GM19372 (cell line): ENCODE data around the gene TGFBR3L.
"Not testable (repeated sequence)": the region's sequence is repeated elsewhere in the genome, so short reads cannot be mapped to it uniquely, and the experiment has no call there.

Source experiments
- ATAC-seq: cut with Tn5 transposase; IDR thresholded peaks from one replicate; pipeline ENCODE4 v1.9.1; 2021; ENCODE audit warnings: mild to moderate bottlenecking, low read depth, moderate library complexity; ENCODE audit not compliant: unreplicated experiment

The TGFBR3L gene

DNA sequence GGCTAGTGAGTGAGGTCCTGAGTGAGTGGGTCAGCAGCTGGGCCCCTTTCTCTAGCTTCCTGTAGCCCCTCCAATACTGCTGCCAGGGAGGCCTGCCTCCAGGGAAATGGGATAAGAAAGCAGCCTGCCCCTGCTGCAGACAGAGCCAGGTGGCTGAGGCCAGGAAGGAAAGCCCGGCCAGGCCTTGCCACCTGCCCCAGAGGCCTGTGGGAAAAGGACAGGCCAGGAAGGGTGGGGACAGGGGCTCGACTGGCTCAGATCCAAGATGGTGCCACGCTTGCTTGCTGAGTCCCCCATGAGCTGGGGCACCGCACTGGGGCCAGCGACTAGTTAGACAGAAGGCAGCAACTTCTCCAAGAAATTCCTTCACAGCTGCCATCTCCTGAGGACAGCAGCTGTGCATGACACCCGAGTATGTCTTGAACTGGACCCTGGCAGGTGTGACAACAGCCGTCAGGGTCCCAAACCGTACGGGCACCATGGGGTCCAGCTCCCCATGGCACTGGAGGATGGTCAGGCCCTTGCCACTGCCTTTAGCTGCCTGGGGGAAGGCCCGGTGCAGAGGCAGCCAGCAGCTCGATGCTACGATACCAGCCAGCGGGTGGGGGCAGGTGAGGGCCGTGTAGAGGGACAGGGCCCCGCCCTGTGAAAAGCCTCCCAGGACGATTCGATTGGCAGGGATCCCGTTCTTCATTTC lies 35.4 kb upstream of the TGFBR3L start:
- no peak for ATAC-seq

DNA sequence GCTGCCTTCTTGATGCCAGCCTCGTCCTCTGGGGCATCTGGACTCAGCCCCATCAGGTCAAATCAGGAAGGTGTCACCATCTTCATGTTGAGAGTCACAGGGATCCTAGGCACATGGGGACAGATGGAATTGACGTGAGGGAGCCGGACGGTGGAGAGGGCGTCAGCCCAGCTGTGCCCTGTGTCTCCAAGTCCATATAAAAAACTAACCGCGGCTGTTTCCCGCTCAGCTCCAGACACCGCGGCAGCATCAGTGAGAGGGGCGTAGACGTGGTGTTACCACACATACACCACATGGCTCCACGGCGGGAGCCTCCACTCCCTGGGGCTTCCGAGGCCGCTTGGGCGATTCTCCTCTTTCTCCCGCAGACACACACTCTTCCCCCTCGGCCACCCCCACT lies 34.8 kb upstream of the TGFBR3L start:
- no peak for ATAC-seq

DNA sequence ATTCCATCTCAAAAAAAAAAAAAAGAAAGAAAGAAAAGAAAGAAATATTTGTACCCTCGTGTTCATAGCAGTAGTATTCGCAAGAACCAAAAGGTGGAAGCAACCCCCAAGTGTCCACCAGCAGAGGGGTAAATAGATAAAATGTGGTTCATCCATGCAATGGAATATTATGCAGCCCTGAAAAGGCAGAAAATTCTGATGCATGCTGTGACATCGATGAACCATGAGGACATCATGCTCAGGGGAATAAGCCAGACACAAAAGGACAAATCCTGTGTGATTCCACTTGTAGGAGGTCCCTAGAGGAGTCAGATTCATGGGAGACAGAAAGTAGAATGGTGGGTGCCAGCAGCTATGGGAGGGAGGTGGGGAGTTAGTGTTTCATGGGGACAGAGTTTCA lies 32.7 kb upstream of the TGFBR3L start:
- ATAC-seq = no peak

DNA sequence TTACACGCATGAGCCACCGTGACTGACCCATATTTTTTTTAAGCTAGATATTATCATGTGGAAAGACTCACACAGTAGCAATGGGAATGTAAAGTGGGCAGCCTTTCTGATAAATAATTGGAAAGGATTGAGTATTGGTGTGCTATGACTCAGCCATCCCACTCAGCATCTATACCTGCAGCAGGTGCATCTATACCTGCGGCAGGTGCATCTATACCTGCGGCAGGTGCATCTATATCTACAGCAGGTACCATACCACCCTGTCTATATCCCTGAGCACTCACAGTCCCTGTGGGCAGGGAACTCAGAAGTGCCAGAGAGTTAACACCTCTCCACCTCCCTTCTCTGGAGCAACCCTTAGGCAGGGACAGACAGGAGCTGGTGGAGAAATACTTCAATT lies 31.5 kb upstream of the TGFBR3L start:
- ATAC-seq = no peak

DNA sequence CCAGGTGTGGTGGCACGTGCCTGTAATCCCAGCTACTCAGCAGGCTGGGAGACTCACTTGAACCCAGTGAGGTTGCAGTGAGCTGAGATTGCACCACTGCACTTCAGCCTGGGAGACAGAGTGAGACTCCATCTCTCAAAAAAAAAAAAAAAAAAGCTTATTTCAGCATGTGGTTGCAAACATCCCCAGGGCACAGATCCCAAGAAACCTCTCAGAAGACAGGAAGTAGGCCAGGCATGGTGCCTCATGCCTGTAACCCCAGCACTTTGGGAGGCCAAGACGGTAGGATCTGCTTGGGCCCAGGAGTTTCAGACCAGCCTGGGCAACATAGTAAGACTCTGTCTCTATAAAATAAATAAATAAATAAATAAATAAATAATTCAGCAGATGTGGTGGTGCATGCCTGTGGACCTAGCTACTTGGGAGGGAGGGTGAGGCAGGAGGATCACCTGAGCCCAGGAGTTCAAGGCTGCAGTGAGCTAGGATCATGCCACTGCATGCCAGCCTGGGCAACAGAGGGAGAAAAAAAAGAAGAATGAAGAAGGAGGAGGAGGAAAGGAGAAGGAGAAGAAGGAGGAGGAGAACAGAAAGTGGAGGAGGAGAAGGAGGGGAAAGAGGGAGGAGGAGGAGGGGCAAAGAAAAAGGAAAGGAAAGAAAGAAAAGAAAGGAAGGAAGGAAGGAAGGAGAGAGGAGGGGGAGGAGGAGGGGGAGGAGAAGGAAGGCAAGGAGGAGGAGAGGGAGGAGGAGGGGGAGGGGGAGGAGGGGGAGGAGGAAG lies 30.6 kb upstream of the TGFBR3L start:
- ATAC-seq = no peak

DNA sequence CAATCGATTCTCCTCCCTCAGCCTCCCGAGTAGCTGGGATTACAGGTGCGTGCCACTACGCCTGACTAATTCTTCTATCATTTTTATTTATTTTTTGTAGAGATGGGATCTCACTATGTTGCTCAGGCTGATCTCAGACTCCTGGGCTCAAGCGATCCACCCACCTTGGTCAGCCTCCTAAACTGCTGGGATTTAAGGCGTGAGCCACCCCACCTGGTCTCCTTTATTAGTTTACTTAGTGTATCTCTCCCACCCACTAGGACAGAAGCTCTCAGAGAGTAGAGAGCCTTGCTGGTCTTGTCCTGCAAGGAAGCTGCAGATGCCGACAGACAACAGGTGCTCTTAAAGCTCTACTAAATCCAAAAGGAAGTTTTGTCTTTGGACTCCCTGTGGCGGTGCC lies 28.8 kb upstream of the TGFBR3L start:
- ATAC-seq = no peak

DNA sequence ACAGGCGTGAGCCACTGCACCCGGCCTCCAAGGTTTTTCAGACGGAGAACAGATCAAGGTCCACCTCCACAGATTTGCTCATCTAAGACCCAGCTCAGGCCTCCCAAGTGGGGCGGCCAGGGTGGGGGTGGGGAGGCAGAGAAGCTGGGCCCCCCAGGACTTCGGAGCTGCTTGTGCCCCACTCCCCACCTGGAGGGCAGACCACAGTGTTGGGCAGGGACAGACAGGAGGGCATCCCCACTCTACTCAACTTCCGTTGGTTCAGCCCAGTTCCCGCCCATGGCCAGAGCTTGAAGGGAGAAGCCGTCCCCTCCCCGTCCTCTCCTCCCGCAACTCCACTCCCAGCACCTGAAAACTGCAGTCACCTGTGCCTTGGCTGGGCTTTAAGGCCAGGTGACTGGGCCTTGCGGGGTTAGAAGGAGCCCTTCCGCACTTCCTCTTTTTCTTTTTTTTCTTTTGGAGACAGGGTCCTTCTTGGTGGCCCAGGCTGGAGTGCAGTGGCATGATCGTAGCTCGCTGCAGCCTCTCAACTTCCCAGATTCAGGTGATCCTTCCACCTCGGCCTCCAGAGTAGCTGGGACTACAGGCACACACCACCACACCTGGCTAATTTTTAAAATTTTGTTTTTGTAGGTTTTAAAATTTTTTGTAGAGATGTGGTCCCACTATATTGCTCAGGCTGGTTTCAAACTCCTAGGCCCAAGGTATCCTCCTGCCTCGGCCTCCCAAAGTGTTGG lies 27.1 kb upstream of the TGFBR3L start:
- no peak for ATAC-seq

DNA sequence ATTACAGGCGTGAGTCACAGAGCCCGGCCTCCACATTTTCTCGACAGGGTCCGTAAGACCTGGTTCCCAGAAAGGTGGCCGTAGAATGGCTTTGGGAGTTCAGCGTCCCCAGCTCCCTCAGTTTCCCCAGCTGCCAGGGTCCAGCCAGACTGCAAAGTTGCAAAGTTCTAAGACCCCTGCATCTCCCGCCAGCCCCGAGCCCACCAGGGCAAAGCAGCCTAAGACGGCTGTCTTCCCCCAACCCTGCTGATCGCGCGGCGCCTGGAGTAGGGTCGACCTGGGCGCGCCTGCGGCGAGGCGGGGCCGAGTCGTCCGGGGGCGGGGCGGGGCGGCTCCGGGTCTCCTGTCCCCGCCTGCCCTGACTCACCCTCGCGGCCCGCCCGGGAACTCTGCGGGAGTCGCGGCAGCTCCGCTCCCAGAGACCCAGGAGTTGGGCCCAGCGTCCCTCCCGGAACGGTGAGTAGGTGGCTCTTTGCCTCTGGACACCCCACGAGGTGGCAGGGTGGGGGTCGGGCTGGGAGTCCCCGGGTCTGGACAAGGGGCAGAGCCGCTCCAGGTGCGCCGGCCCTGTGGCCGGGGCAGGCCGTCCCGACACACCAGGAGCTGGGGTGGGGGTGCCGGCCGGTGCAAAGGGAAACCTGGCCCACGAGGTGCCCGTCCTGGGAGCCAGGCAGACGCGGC lies 26.3 kb upstream of the TGFBR3L start, which contains the start of gene LRRC8E:
TSS of gene LRRC8E (plus strand) at position 366 of the 681 bp plus-strand sequence. CDS start 7,094 bp downstream, outside the sequence.
- ATAC-seq = no peak

DNA sequence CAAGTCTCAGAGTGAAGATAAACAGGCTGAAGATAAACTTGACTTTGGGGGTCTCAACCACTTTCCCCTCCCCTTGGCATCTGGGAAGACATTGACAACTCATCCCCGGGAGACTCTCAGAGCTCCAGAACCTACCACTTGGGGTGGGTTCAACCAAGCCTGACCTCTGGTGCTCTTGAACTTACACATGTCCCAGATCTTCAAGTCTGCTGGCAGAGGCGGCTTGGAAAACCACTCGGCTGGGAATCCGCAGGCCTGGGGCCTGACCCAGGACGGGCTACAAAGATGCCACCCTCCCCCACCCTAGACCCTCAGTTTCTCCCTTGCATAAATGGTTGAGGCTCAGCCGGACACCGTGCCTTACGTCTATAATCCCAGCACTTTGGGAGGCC lies 25.8 kb upstream of the TGFBR3L start:
- ATAC-seq = no peak

DNA sequence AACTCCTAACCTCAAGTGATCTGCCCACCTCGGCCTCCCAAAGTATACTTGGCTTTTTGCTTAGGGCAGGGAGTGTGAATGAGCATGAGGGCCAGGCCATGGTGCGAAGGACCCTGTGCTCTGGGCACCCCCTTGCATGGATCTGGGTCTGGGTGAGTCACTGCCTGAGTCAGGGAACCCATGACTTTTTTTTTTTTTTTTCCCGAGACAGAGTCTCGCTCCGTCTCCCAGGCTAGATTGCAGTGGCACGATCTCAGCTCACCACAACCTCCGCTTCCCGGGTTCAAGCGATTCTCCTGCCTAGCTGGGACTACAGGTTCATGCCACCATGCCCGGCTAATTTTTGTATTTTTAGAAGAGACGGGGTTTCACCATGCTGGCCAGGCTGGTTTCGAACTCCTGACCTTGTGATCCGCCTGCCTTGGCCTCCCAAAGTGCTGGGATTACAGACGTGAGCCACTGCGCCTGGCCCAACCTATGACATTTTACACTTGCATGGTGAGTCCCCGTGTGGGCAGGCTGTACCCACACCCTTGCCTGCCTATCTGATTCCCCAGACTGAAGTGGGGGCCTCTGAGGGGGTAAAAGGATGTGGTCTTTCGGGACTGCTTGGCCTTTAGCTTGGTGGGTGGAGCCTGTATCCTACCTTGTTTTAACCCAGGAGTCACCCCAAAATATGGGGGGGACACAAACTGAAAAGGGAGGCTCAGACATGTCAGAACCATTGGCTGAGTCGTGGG lies 21.1 kb upstream of the TGFBR3L start:
- not testable (repeated sequence) for ATAC-seq

DNA sequence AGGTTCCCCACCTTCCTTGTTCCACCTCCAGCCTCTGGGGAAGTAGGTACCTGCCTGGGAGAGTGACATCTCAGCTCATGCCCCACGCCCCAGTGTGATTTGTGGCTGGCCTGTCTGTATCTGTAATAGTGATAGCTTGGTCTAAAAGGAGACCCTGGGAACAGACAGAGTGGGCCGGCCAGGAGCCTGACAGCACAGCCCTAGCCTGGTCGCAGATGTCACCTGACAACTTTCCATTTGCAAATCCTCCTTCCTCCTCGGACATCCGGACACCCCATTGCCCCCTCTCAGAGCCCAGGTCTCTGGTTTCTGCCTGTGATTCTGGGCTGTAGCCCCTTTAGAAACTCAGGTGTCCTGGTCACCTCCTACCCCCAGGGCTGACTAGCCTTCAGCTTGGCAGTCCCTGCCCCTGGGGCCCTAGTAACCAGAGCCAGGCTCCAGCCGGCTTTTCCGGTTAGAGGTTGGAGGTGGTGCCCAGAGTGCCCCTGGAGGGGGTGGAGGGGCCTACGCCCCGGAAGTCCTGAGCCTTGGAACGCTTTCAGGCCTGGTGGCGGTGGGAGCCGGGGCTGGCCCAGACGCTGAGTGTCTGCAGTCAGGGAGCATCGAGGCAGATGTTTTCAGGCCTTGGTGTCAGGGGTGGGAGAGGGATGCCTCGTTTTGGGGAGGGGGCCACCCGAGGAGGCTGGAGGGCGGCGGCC lies 19.9 kb upstream of the TGFBR3L start:
- no peak for ATAC-seq

DNA sequence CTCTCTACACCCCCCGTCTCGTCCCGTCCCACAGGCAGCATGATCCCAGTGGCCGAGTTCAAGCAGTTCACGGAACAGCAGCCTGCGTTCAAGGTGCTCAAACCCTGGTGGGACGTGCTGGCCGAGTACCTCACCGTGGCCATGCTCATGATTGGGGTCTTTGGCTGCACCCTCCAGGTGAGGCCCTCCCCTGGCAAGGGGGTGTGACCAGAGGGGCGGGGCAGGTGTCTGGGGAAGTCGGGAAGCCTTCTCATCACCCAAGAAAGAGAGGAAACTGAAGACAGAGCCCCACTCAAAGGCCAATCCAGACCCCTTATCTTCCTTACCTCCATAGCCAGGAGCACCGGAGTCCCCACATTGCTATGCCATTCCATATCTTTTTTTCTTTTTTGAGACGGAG lies 19.1 kb upstream of the TGFBR3L start:
- no peak for ATAC-seq

DNA sequence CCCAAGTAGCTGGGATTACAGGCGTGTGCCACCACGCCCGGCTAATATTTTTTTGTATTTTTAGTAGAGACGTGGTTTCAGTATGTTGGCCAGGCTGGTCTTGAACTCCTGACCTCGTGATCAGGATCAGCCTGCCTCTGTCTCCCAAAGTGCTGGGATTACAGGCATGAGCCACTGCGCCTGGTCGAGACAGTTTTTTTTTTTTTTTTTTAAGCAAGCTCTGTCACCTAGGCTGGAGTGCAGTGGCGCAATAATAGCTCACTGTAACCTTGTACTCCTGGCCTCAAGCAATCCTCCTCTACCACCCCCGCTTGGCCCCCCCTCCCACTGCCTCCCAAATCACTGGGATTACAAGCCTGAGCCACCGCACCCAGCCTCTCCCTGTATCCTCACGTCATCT lies 17.3 kb upstream of the TGFBR3L start:
- ATAC-seq = no peak

DNA sequence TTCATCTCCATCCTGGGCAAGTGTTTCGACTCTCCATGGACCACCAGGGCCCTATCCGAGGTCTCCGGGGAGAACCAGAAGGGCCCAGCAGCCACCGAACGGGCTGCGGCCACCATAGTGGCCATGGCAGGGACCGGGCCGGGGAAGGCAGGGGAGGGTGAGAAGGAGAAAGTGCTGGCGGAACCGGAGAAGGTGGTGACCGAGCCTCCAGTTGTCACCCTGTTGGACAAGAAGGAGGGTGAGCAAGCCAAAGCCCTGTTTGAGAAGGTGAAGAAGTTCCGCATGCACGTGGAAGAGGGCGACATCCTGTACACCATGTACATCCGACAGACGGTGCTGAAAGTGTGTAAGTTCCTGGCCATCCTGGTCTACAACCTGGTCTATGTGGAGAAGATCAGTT lies 15.7 kb upstream of the TGFBR3L start:
- ATAC-seq = no peak

DNA sequence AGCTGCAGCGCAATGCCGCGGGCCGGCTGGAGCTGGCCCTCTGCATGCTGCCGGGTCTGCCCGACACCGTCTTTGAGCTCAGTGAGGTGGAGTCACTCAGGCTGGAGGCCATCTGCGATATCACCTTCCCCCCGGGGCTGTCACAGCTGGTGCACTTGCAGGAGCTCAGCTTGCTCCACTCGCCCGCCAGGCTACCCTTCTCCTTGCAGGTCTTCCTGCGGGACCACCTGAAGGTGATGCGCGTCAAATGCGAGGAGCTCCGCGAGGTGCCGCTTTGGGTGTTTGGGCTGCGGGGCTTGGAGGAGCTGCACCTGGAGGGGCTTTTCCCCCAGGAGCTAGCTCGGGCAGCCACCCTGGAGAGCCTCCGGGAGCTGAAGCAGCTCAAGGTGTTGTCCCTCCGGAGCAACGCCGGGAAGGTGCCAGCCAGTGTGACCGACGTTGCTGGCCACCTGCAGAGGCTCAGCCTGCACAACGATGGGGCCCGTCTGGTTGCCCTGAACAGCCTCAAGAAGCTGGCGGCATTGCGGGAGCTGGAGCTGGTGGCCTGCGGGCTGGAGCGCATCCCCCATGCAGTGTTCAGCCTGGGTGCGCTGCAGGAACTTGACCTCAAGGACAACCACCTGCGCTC lies 14.8 kb upstream of the TGFBR3L start:
- no peak for ATAC-seq

DNA sequence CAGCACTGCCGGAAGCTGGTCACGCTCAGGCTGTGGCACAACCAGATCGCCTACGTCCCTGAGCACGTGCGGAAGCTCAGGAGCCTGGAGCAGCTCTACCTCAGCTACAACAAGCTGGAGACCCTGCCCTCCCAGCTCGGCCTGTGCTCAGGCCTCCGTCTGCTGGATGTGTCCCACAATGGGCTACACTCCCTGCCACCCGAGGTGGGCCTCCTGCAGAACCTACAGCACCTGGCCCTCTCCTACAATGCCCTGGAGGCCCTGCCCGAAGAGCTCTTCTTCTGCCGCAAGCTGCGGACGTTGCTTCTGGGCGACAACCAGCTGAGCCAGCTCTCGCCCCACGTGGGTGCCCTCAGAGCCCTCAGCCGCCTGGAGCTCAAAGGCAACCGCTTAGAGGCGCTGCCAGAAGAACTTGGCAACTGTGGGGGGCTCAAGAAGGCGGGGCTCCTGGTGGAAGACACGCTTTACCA lies 14.2 kb upstream of the TGFBR3L start:
- no peak for ATAC-seq

DNA sequence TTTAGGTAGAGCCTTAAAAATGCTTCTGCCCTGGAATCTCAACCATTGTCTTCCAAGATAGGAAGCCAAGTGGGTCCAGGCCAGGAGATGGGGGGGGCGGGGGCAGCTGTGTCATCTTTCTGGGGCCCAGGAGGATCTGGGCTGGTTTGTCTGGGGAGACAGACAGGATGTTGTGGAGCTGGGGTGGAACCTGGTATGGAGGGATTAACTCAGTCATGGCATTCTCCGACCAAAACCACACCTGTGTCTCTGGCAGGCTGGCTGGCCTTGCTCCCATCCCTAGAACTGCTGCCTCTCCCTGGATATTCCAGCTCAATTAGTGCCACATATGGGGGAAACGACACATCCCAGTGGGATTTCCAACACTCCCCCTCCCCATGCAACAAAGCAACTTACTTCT lies 13.7 kb upstream of the TGFBR3L start:
- ATAC-seq = no peak

DNA sequence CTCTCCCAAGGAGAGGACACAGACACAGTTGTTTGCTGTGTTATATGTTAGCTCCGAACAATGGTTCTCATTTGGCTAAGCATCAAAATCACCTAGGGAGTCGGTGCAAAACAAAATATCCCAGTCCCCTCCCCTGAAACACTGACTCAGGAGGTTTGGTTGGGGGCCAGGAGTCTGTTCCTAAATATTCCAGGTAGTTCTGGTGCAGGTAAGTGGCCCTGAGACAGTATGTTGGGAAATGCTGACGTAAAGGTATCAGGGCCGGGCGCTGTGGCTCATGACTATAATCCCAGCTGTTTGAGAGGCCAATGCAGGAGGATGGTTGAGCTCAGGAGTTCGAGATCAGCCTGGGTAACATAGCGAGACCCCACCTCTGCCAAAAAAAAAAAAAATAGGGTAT lies 13.3 kb upstream of the TGFBR3L start:
- ATAC-seq = no peak

DNA sequence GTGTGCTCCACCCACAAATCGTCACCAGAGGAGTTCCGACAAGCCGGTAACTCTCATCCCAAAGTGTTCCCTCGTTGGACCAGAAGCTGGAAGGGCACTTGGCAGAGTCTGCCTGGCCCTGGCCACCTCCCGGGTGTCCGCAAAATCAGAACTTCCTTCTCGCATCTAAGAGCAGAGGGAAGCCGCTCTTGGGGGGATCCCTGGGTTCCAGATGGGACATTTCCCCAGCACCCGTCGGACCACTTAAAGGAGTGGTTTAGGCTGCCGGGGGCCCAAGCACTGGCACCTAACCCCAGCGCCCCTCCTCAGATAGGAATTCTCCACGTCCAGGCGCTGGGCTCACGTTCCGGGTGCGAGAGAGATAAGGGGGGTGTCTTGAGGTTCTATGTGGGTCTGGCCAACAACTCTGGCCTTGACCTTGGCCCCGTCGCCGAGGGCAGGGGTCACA lies 11.8 kb upstream of the TGFBR3L start:
- ATAC-seq = no peak
